ENCODE measurements around the gene LIN54. TPM values are rescaled to one million over a fixed set of nuclear protein-coding genes. Genes with fewer than 3 reads are reported as not detected.

Gene LIN54
- total RNA-seq, 1 donor from 2014 or later, result 5.0 TPM

DNA sequence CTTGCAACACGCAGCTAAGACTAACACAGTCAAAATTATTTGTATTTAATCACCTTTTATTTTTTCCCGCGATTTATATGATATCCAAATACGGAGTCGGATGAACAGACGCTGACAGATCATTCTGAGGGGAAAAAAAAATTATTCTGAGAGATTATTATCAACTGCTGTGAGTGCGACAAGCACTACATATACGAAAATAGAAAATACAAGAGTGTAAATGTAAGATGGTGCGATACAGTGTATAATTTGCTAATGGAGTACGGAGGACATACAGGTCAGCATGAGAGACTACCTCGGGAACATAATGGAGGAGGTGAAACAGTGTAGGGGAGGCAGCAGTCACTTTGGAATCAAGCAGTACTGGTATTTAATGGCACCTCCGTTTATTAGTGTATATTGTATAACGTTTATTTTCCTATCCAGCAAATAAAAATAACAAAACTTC is 2.8 kb upstream of the LIN54 start:
- DNase-seq (ENCODE audit: low read depth), result no peak
- Histone ChIP-seq H3K36me3 (ENCODE audit: control insufficient read depth, insufficient read depth, low read length) (no peaks in the 10 kb centered on the region), H3K27me3 (ENCODE audit: control insufficient read depth, insufficient read depth, low read length) (no peaks in the 10 kb centered on the region), H3K4me3 (ENCODE audit: low read depth, low read length) (peak overlapping the region; percentile 72)
- TF ChIP-seq, protein P1, sequence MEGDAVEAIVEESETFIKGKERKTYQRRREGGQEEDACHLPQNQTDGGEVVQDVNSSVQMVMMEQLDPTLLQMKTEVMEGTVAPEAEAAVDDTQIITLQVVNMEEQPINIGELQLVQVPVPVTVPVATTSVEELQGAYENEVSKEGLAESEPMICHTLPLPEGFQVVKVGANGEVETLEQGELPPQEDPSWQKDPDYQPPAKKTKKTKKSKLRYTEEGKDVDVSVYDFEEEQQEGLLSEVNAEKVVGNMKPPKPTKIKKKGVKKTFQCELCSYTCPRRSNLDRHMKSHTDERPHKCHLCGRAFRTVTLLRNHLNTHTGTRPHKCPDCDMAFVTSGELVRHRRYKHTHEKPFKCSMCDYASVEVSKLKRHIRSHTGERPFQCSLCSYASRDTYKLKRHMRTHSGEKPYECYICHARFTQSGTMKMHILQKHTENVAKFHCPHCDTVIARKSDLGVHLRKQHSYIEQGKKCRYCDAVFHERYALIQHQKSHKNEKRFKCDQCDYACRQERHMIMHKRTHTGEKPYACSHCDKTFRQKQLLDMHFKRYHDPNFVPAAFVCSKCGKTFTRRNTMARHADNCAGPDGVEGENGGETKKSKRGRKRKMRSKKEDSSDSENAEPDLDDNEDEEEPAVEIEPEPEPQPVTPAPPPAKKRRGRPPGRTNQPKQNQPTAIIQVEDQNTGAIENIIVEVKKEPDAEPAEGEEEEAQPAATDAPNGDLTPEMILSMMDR (IDR thresholded peaks at IDR 0.05; ENCODE audit: insufficient read depth, low read length, poor library complexity, severe bottlenecking), result no peak

- Histone ChIP-seq H3K36me3 (ENCODE audit: control insufficient read depth, insufficient read depth, low read length) (no peaks in the 10 kb centered on the region), H3K4me3 (ENCODE audit: low read depth, low read length) (peak overlapping the region; percentile 89), H3K27me3 (ENCODE audit: control insufficient read depth, insufficient read depth, low read length) (no peaks in the 10 kb centered on the region)
- TF ChIP-seq, protein P1 (IDR thresholded peaks at IDR 0.05; ENCODE audit: insufficient read depth, low read length, poor library complexity, severe bottlenecking), result peak; percentile 52
- peak; percentile 80 for DNase-seq (ENCODE audit: low read depth)
Measured at GRCh38 chr4:83012687-83013419, 2.2 kb upstream of the LIN54 start.

- no peaks in the 10 kb centered on the region for H3K27me3 ChIP-seq (ENCODE audit: control insufficient read depth, insufficient read depth, low read length)
- no peaks in the 10 kb centered on the region for H3K36me3 ChIP-seq (ENCODE audit: control insufficient read depth, insufficient read depth, low read length)
- no peak for DNase-seq (ENCODE audit: low read depth)
- TF ChIP-seq, protein P1 (IDR thresholded peaks at IDR 0.05; ENCODE audit: insufficient read depth, low read length, poor library complexity, severe bottlenecking), result no peak
- peak overlapping the region; percentile 89 for H3K4me3 ChIP-seq (ENCODE audit: low read depth, low read length)
Measured at GRCh38 chr4:83012200-83012686, 1.6 kb upstream of the LIN54 start.

- DNase-seq (ENCODE audit: low read depth), result no peak
- TF ChIP-seq, protein P1 (IDR thresholded peaks at IDR 0.05; ENCODE audit: insufficient read depth, low read length, poor library complexity, severe bottlenecking), result no peak
- no peaks in the 10 kb centered on the region for H3K36me3 ChIP-seq (ENCODE audit: control insufficient read depth, insufficient read depth, low read length)
- no peaks in the 10 kb centered on the region for H3K27me3 ChIP-seq (ENCODE audit: control insufficient read depth, insufficient read depth, low read length)
- H3K4me3 ChIP-seq (ENCODE audit: low read depth, low read length), result peak overlapping the region; percentile 89
Measured at GRCh38 chr4:83011689-83012199, 1.1 kb upstream of the LIN54 start.

GRCh38 chr4:83010111-83010521 is 507 bp downstream of the LIN54 start:
- no peak for DNase-seq (ENCODE audit: low read depth)
- TF ChIP-seq, protein P1 (IDR thresholded peaks at IDR 0.05; ENCODE audit: insufficient read depth, low read length, poor library complexity, severe bottlenecking), result no peak
- no peaks in the 10 kb centered on the region for H3K36me3 ChIP-seq (ENCODE audit: control insufficient read depth, insufficient read depth, low read length)
- H3K27me3 ChIP-seq (ENCODE audit: control insufficient read depth, insufficient read depth, low read length), result no peaks in the 10 kb centered on the region
- H3K4me3 ChIP-seq (ENCODE audit: low read depth, low read length), result peak overlapping the region; percentile 89
